BJ (cell line): ENCODE measurements around the gene AFF3. TPM values are rescaled to one million over a fixed set of nuclear protein-coding genes. Genes with fewer than 3 reads are reported as not detected.

ENCODE experiments used
- CTCF ChIA-PET: fragments of 350-600 bp; formaldehyde crosslinking; extraction: SDS; loops from one replicate; lab custom pipeline; 2021; ENCODE audit warnings: antibody characterized with exemption, inconsistent platforms; lab: Yijun Ruan, JAX
- POLR2A ChIA-PET: fragments of 300-600 bp; sonication (Branson Sonifier 250); formaldehyde crosslinking; extraction: SDS; loops from one replicate; lab custom pipeline; 2021; ENCODE audit warnings: antibody characterized with exemption; lab: Charles Lee
- DNase-seq: peaks from one replicate; pipeline ENCODE4 v3.0.0-alpha.2; 2011; ENCODE audit warnings: low read depth
- H3K27me3 ChIP-seq: 2 replicates; pipeline ENCODE4 v1.6.0; 2011; ENCODE audit warnings: low read length; ENCODE audit not compliant: control insufficient read depth, insufficient read depth
- H3K36me3 ChIP-seq: 2 replicates; pipeline ENCODE4 v1.5.1; 2011; ENCODE audit warnings: low read length; ENCODE audit not compliant: control insufficient read depth, insufficient read depth
- H3K4me3 ChIP-seq: 2 replicates; pipeline ENCODE4 v1.5.1; 2011; ENCODE audit warnings: low read depth, mild to moderate bottlenecking, control low read depth, low read length
- polyA plus RNA-seq: library from polyadenylated mRNA; depleted of rRNA; stranded (reverse); fragments of >200 nt; gene quantifications from 2 replicates; pipeline ENCODE4 v1.2.3, GENCODE V29; 2011
- TF ChIP-seq, protein P1 (sequence below): IDR thresholded peaks from 2 replicates; pipeline ENCODE4 v1.5.1; 2011; ENCODE audit warnings: low read depth, mild to moderate bottlenecking, control low read depth, inconsistent platforms, low read length, moderate library complexity; ENCODE audit not compliant: insufficient read depth

AFF3 gene
- polyA plus RNA-seq, 1 experiment, result 11.5 TPM

DNA sequence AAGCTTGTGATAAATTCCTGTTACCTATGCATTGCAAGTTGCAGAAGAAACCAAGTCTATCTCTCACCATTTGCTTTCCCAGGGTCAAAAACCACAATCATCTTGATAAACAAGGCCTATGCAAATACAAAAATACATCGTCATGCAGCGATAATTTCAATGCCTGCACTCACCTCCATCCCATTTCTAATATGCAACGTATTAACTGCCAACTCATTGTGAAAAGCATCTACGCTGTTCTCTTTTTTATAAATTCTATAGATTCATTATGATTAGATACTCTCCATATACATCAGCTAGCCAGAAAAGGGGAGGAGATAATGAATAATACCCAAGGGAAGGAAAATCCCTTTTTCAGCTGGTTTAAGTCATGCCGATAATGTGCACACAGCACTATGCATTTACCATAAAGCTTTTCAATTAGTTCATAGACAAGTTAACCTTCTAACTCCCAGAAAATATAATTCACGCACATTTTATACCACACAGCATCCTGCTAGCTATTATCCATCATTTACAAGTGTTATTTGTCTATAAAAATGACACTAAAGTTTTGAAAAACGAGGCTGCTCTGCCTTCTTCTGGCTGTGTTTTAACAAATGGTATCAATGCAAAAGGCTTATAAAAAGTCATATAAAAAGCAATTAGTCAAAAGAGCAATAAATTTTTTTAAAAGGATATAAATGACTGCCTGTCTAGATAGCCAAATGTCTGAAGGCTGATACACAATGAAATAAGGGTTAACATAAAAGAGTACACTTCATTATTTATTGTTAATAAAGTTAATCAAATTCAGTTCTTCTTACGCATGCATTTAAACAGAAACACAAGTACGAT, 77.6 kb downstream of the AFF3 start:
- no peak overlapping the region for H3K4me3 ChIP-seq
- H3K27me3 ChIP-seq, result no peaks in the 10 kb centered on the region
- H3K36me3 ChIP-seq, result no peaks in the 10 kb centered on the region
- ChIA-PET POLR2A (no interaction called here), CTCF (interaction anchor here (0.9 kb wide), 1 partner anchor 449 kb away, joined by 3 read pairs; no protein-coding TSS in a partner anchor)
- no peak for DNase-seq
- TF ChIP-seq, protein P1, sequence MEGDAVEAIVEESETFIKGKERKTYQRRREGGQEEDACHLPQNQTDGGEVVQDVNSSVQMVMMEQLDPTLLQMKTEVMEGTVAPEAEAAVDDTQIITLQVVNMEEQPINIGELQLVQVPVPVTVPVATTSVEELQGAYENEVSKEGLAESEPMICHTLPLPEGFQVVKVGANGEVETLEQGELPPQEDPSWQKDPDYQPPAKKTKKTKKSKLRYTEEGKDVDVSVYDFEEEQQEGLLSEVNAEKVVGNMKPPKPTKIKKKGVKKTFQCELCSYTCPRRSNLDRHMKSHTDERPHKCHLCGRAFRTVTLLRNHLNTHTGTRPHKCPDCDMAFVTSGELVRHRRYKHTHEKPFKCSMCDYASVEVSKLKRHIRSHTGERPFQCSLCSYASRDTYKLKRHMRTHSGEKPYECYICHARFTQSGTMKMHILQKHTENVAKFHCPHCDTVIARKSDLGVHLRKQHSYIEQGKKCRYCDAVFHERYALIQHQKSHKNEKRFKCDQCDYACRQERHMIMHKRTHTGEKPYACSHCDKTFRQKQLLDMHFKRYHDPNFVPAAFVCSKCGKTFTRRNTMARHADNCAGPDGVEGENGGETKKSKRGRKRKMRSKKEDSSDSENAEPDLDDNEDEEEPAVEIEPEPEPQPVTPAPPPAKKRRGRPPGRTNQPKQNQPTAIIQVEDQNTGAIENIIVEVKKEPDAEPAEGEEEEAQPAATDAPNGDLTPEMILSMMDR, result no peak

- ChIA-PET CTCF (interaction anchor here (0.9 kb wide), 1 partner anchor 448 kb away, joined by 3 read pairs; no protein-coding TSS in a partner anchor), POLR2A (no interaction called here)
- no peak for DNase-seq
- Histone ChIP-seq H3K27me3 (no peaks in the 10 kb centered on the region), H3K36me3 (no peaks in the 10 kb centered on the region), H3K4me3 (no peak overlapping the region)
- TF ChIP-seq, protein P1, result no peak
Measured at GRCh38 chr2:100064165-100064564, 78.2 kb downstream of the AFF3 start.

- POLR2A ChIA-PET, result interaction anchor here (0.7 kb wide), 1 partner anchor 152 kb away, joined by 12 read pairs; no protein-coding TSS in a partner anchor
- no peak for DNase-seq
- TF ChIP-seq, protein P1, result no peak
- Histone ChIP-seq H3K27me3 (no peaks in the 10 kb centered on the region), H3K36me3 (no peaks in the 10 kb centered on the region), H3K4me3 (no peak overlapping the region)
- CTCF ChIA-PET, result no interaction called here
Measured at GRCh38 chr2:100063459-100063953, 78.9 kb downstream of the AFF3 start.

- ChIA-PET CTCF (interaction anchor here (0.7 kb wide), 1 partner anchor 1102 kb away, joined by 3 read pairs; no protein-coding TSS in a partner anchor), POLR2A (no interaction called here)
- Histone ChIP-seq H3K4me3 (no peak overlapping the region), H3K36me3 (no peaks in the 10 kb centered on the region), H3K27me3 (no peaks in the 10 kb centered on the region)
- DNase-seq, result no peak
- TF ChIP-seq, protein P1, result no peak
Measured at GRCh38 chr2:100062336-100062735, 80.1 kb downstream of the AFF3 start.

GRCh38 chr2:100060875-100061274, 81.5 kb downstream of the AFF3 start:
- Histone ChIP-seq H3K27me3 (no peaks in the 10 kb centered on the region), H3K36me3 (no peaks in the 10 kb centered on the region), H3K4me3 (no peak overlapping the region)
- POLR2A ChIA-PET, result no interaction called here
- CTCF ChIA-PET, result no interaction called here
- DNase-seq, result no peak
- TF ChIP-seq, protein P1, result no peak
